HG03521 (cell line): Measurements from ENCODE around the gene OR2B2.

Source experiments
- ATAC-seq: cut with Tn5 transposase; IDR thresholded peaks from one replicate; pipeline ENCODE4 v1.9.1; 2021; ENCODE audit warnings: mild to moderate bottlenecking, moderate library complexity; ENCODE audit not compliant: unreplicated experiment

Gene OR2B2

DNA sequence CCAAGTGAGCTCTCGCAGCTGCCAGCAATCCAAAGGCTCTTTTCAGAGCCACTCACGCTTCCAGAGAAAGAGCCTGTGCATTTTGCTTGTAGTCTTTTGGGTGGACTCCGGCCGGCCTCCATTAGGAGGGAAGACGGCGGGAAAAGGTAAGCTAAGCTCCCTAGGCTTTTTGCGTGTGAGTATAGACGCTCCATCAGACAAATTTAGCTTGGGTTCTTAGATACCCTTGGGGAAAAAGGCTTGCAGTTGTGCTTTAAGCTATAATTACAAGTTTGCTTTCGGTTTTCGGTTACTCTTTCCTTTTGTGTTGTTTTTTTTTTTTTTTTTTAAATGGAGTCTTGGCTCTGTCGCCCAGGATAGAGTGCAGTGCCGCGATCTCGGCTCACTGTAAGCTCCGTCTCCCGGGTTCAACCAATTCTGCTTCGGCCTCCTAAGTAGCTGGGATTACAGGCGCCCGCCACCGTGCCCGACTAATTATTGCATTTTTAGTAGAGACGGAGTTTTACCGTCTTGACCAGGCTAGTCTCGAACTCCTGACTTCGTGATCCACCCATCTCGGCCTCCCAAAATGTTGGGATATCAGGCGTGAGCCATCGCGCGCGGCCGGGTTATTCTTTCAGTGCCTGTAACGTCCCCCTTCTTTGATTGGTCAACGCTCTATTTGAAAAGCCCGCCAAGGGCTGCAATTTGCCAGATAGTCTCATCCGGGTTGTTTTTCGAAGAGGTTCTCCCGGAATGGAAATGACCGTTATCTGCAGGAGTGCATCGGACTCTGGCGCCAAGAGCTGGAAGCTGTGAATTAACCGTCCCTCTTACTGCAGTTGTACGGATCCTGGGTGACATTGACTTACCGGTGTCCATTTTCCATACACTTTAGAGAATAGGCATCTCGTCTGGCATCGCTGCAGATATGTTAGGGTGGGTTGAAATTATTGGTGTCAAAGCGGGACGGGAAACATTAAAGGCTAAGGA lies 18.1 kb downstream of the OR2B2 start:
- ATAC-seq, result no peak

DNA sequence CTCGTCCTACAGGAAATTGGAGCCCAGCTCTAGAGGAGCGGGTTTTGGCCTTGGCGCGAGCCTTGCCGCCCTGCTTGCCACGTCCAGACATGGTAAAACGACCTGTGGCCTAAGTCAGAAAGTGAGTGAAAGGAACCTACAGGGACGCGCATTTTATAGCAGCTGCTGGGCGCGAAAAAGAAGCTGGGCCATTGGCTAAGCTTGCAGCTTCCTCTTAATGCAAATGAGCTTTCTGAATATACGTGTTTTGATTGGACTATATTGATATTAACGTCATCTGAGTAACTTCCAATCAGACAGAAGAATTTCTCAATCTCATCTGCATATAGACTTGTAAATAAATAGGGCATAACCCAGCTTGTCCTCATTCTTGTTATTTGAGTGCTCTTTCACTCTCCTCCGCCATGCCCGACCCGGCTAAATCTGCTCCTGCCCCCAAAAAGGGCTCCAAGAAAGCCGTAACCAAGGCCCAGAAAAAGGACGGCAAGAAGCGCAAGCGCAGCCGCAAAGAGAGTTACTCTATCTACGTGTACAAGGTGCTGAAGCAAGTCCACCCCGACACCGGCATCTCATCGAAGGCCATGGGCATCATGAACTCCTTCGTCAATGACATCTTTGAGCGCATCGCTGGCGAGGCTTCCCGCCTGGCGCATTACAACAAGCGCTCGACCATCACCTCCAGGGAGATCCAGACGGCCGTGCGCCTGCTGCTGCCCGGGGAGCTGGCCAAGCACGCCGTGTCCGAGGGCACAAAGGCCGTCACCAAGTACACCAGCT lies 18.9 kb downstream of the OR2B2 start:
- peak; percentile 49 for ATAC-seq

DNA sequence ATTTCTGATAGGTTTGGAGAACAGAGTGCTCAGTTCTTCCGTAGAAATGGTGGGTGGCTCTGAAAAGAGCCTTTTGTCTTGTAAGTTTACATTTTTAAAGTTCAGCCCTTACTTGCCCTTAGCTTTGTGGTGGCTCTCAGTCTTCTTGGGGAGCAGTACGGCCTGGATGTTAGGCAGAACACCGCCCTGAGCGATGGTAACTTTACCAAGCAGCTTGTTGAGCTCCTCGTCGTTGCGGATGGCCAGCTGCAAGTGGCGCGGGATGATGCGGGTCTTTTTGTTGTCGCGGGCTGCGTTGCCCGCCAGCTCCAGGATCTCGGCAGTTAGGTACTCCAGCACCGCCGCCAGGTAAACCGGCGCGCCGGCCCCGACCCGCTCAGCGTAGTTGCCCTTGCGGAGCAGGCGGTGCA lies 19.5 kb downstream of the OR2B2 start:
- ATAC-seq, result no peak

DNA sequence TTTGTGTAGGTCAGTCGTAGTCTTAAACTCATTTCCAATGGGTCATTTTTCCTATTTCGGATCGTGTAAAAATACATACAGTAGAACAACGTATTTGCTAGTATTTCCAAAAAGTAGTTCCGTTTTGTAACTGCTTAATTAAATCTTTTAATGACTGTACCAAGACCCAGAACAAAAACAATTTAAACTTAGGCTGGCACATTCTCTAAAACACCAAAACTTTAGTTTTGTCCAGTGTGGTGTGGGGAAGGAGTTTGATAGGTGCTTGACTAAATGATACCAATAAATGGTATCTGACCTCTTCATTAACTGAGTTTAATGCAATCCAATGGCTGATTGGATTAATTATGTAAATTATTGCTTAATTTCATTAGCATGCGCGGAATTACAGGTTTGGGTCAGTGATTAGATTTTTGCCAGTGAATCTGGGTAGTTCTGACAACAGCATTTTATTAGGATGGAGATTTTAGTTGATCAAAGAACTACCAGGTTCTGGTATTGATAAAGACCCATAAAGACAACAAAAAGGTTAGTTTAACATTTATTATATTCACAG lies 20.8 kb downstream of the OR2B2 start:
- ATAC-seq, result no peak

DNA sequence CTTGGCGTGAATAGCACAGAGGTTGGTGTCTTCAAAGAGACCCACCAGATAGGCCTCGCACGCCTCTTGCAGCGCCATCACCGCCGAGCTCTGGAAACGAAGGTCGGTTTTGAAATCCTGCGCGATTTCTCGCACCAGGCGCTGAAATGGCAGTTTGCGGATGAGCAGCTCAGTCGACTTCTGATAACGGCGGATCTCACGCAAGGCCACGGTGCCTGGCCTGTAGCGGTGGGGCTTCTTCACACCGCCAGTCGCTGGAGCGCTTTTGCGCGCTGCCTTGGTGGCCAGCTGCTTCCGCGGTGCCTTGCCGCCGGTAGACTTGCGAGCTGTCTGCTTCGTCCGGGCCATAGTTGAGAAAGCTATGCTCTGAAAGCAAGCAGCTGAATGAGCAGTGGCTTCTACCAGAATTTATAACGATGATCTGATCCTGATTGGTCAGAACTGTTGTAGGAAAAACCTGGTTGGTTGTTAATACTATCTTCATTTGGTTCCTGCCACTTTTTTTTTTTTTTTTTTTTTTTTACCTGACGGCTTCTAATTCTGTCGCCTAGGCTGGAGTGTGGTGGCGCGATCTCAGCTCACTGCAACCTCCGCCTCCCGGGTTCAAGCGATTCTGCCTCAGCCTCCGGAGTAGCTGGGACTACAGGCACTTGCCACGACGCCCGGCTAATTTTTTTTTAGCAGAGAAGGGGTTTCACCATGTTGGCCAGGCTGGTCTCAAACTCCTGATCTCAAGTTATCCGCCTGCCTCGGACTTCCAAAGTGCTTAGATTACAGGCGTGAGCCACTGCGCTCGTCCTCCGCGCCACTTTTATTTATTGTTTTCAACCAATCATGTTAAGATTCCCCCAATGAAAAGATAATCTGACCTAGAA lies 21.5 kb downstream of the OR2B2 start:
- ATAC-seq, result peak; percentile 42

DNA sequence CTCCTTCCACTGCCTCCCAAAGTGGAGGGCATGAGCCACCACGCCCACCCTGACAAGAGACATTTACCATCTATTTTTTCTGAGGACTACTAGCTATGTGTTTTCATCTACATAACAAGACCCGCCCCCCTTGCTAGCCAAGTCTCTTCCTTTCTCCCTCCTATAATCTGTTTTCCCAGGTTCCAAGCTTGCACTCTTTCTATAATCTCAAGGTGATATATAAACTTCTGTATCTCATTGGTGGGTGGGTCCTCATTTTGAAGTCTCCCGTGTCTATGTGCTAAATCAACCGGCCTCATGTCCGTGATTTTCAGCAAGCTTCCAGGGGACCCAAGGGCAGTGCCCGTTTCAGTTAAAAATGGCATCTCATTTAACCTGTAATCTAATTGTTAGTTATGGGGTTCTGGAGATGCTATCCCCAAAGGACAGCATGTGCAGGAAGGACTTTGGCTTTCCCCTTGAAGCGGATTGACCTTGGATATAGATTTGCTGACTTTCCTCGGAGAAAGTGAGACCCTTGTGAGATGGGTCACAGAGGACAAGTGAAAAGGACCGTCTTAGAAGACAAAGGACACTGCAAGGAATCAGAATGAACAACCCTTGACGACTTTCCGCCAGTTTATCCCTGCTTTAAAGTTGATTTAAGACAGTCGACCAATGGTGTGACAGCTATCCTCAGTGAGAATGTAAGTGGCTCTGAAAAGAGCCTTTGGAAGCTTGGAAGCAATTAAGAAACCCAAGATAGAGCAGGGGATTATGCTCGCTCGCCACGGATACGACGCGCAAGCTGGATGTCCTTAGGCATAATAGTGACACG lies 22.4 kb downstream of the OR2B2 start:
- no peak for ATAC-seq

DNA sequence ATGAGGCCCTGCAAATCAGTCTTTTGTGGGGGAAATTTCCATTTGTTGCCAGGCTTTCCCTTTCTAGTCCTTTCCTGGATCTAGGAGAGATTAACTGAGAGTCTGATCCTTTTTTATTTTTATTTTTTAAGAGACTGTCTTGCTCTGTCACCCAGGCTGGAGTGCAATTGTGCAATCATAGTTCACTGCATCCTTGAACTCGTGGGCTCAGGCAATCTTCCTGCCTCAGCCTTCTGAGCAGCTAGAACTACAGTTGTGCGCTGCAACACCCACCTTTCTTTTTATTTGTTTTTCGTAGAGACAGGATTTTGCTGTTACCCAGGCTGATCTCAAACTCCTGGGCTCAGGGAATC lies 22.9 kb downstream of the OR2B2 start:
- ATAC-seq, result no peak

DNA sequence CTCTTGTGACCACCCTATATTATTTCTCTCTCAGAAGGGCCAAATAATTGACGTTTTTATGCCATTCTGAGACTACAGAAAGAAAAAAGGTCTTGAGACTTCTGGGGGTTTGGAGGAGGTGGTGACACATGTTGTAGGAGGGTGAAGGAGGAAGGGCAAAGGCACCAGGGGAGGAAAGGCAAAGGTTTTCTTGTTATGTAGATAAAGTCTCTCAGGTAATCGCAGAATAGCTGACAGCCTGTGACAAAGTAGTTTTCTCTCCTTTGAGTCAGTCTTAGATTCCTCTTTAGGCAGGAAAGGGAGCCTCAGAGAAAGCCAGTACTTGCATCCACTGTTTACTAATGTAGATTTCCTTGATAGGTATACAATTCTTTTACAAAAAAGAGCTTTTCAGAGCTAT lies 23.6 kb downstream of the OR2B2 start:
- no peak for ATAC-seq

DNA sequence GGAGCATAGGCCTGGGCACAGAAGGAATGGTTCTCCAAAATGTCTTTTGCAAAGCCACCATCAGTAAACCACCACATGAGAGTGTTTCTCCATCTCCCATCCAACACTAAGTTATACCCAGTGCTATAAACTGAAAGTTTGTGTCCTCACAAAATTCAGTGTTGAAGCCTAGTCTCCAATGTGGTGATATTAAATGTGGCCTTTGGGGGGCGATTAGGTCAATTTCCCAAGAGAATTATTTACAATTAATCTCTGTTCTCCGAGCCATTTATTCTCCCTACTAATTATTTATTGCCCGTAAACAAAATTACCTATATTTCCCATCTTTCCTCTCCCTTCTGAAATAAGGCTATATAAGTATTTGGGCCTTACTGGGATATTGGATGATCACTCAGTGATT lies 26.1 kb downstream of the OR2B2 start:
- ATAC-seq, result no peak

DNA sequence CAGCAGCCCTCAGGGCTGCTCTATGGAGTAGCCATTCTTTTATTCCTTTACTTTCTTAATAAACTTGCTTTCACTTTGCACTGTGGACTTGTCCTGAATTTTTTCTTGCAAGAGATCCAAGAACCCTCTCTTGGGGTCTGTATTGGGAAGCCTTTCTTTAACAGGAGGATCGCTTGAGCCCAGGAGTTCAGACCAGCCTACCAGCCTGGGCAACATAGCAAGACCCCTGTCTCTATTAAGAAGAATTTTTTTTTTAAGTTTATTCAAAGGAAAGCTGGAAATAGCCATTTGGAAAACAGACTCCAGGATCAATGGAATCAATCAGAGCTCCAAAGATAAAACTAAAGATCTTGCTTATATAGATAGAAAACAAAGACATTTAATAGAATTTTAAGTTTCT lies 29.1 kb downstream of the OR2B2 start:
- ATAC-seq, result no peak

DNA sequence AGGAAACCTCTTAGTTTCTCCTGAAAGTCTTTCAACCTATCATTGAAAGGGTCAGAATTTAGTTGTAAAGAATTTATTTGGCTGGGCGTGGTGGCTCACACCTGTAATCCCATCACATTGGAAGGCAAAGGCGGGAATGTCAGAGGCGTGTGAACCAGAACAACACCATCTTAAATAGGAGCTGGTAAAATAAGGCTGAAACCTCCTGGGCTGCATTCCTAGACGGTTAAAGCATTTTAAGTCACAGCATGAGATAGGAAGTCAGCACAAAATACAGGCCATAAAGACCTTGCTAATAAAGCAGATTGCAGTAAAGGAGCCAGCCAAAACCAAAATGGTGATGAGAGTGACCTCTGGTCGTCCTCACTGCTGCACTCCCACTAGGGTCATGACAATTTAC lies 29.6 kb downstream of the OR2B2 start:
- ATAC-seq, result no peak

DNA sequence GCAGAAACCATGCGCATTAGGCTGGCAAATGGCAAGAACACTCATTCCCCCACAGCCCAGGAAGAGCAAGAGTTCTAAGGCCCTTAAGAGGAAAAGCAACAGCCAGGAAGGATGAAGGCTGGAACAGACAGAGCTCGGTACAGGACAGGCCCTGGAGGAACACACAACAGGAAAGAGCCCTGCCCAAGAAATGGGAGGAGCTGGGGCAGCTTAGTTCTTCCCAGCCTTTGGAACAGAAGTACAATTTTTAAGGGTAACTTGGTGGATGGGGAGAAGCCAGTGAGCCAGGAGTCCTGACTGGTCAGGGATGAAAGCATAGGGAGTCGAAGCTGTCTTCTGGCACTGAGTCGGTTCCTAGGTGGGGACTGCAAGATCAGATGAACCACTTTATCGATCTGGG lies 32.4 kb downstream of the OR2B2 start:
- ATAC-seq, result no peak

DNA sequence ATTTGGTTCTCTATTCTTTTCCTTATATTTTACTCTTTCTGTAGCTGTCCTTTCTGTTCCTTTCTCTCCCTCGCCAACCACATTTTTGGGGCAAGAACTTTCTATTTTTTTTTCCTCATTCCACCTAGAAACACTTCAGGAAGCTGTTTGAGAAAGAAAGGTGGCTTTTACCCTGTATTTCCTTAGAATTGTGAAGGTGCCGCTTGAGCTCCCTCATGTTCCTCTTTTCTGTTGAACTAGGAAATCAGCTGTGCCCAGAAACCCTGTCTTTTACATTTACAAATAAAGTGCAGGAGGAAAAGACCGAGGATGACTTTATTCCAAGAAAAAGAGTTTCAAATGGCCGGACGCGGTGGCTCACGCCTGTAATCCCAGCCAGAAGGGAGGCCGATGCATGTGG lies 38.2 kb downstream of the OR2B2 start:
- ATAC-seq, result no peak

DNA sequence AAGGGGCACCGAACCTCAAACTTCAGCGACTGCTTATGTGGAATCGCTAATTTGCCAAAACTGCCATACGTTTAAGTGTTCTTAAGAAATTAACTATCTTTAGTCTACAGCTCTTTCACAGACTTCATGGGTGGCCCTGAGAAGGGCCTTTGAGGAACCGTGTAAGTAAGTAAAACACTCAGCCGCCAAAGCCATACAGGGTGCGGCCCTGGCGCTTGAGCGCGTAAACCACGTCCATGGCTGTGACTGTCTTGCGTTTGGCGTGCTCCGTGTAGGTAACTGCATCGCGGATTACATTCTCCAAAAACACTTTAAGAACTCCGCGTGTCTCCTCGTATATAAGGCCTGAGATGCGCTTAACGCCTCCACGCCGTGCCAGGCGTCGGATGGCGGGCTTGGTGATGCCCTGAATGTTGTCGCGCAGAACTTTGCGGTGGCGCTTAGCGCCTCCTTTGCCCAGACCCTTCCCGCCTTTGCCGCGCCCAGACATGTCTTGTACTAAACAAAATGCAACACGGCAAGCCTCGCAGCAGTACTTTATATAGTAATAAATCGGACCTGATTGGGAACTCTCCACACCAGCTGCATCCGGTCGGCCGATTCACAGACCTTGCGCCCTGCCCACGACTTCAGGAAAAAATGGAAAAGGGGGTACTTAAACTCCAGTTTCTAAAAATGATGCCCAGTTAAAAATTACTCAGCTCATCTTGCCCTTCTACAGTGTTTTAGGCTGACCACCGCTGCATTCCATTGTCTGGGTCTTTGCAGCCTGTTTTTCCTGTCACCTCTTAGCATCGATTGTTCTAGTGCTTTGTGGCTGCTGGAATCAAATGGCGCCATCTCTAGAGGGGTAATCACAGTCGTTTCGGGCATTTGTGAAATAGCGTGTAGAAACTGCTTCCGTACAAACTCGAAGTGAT lies 38.9 kb downstream of the OR2B2 start:
- no peak for ATAC-seq

DNA sequence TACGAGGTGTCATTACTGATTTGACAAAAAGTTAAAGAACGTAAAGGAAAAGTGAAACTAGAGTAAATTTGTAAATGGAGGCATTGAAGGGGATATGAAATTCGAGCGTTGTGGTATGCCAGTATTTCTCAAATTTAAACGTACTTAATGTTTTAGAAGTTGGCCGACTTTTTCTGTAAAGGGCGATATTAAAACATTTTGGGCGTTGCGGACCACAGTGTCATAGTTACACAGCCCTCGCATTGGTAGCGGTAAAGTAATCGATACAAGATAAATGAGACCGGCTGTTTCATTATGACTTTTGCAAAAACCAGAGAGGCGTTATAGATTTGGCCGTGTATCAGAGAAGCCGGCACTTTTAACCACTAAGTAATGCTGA lies 39.6 kb downstream of the OR2B2 start:
- ATAC-seq, result no peak

DNA sequence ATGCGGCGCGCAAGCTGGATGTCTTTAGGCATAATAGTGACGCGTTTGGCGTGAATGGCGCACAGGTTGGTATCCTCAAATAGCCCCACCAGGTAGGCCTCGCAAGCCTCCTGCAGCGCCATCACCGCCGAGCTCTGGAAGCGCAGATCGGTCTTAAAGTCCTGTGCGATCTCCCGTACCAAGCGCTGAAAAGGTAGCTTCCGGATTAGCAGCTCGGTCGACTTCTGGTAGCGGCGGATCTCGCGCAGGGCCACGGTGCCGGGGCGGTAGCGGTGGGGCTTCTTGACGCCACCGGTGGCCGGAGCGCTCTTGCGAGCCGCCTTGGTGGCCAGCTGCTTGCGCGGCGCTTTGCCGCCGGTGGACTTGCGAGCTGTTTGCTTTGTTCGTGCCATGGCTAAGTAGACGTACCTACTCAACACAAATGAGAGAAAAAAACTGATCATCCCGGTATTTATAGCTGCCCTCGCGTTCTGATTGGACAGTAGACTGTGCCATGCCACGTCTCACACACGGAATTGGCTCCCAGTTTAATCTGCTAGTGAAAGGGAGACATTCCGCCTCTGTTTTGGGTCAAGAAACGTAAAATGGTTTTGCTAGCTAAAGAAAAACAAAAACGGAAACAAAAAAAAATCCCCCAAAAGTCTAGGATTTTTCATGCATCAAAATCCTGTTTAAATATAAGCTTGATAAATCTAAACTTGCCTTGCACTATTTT lies 40.1 kb downstream of the OR2B2 start:
- ATAC-seq, result peak; percentile 45

DNA sequence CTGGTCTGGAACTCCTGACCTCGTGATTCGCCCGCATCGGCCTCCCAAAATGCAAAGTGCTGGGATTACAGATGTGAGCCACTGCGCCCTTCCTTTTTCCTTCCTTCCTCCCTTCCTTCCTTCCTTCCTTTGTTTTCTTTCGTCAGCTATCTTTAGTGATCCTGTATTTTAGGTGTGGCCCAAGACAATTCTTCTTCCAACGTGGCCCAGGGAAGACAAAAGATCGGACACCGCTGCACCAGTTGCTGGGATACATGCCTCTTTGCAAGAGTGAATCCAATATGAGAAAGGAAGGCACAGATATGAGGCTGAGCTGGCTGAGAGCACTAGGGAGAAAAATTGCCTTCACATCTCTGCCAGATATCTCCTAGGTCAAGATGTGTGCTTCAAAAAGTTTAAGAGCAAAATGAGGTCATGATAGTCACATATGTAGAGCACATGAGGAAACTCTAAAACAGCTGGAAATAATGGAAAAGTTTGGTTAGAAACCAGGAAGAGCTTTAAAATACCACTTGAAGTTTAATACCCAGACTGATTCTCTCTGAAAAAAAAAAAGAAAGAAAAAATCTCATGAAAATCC lies 41.8 kb downstream of the OR2B2 start:
- ATAC-seq, result no peak

DNA sequence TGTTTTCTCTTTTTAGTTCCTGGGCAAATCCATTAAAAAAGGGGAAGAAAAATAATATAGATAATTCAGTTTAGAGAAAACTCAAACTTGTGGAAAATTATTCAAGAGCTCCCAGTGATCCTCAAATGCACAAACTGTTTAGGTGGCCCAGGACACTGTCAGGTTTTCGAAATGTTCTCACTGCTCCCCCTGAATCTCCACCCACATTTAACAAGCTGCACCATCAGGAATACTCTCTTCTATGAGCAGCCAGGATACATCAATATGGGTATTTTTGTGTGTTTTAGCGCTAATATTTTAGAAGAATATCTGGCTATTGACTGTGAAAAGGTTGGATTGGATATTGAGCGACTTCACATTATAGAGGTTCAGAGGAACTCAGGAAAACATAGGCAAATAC lies 43.9 kb downstream of the OR2B2 start:
- ATAC-seq, result no peak
